Ishikawa (cell line): ENCODE results near the gene PLD1.

Experiments used
- CEBPB ChIP-seq: IDR thresholded peaks from 2 replicates; pipeline ENCODE4 v1.6.1; 2012
- CREB1 ChIP-seq: IDR thresholded peaks from 2 replicates; pipeline ENCODE4 v1.6.1; 2012; ENCODE audit warnings: low read depth
- EGR1 ChIP-seq: IDR thresholded peaks from 2 replicates; pipeline ENCODE4 v1.6.1; 2012
- EP300 ChIP-seq: IDR thresholded peaks from 2 replicates; pipeline ENCODE4 v1.6.1; 2012; ENCODE audit warnings: borderline replicate concordance
- NFIC ChIP-seq: IDR thresholded peaks from 2 replicates; pipeline ENCODE4 v1.6.1; 2012
- RAD21 ChIP-seq: IDR thresholded peaks from 2 replicates; pipeline ENCODE4 v1.6.1; 2012; ENCODE audit warnings: low read depth
- TAF1 ChIP-seq: IDR thresholded peaks from 2 replicates; pipeline ENCODE4 v1.6.1; 2012; ENCODE audit warnings: low read depth, mild to moderate bottlenecking
- ZBTB7A ChIP-seq: IDR thresholded peaks from 2 replicates; pipeline ENCODE4 v1.6.1; 2012; ENCODE audit warnings: low read depth
- TF ChIP-seq, protein P1 (sequence below): IDR thresholded peaks from 2 replicates; pipeline ENCODE4 v1.6.1; 2012
- TF ChIP-seq, protein P2 (sequence below): IDR thresholded peaks from 2 replicates; pipeline ENCODE4 v1.6.1; 2012
- TF ChIP-seq, protein P3 (sequence below): IDR thresholded peaks from 2 replicates; pipeline ENCODE4 v1.6.1; 2012; ENCODE audit warnings: low read depth, mild to moderate bottlenecking

DNA sequence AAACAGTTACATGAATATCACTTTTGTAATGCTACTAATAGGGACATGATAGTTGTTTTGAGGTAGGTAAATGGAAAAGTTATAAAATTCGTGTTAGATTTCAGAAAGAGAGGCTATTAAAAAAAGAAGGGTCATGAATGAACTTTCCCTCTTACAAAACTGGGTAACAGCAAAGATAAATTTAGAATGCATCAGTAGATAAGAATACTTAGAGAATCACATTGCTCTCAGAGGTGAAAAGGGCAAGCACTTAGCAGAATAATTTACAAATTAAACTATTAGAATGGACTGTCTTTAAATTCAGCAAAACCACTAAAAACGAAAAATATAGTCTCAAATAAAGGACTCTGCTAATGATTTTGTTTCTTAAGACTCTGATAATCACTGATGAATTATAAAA lies 167.2 kb downstream of the PLD1 start:
- TF ChIP-seq RAD21 (no peak), TAF1 (no peak), EP300 (no peak), CEBPB (no peak), NFIC (no peak), CREB1 (no peak), EGR1 (no peak), ZBTB7A (no peak)
- TF ChIP-seq, protein P1, sequence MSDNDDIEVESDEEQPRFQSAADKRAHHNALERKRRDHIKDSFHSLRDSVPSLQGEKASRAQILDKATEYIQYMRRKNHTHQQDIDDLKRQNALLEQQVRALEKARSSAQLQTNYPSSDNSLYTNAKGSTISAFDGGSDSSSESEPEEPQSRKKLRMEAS = no peak
- TF ChIP-seq, protein P2, sequence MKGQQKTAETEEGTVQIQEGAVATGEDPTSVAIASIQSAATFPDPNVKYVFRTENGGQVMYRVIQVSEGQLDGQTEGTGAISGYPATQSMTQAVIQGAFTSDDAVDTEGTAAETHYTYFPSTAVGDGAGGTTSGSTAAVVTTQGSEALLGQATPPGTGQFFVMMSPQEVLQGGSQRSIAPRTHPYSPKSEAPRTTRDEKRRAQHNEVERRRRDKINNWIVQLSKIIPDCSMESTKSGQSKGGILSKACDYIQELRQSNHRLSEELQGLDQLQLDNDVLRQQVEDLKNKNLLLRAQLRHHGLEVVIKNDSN = no peak
- TF ChIP-seq, protein P3, sequence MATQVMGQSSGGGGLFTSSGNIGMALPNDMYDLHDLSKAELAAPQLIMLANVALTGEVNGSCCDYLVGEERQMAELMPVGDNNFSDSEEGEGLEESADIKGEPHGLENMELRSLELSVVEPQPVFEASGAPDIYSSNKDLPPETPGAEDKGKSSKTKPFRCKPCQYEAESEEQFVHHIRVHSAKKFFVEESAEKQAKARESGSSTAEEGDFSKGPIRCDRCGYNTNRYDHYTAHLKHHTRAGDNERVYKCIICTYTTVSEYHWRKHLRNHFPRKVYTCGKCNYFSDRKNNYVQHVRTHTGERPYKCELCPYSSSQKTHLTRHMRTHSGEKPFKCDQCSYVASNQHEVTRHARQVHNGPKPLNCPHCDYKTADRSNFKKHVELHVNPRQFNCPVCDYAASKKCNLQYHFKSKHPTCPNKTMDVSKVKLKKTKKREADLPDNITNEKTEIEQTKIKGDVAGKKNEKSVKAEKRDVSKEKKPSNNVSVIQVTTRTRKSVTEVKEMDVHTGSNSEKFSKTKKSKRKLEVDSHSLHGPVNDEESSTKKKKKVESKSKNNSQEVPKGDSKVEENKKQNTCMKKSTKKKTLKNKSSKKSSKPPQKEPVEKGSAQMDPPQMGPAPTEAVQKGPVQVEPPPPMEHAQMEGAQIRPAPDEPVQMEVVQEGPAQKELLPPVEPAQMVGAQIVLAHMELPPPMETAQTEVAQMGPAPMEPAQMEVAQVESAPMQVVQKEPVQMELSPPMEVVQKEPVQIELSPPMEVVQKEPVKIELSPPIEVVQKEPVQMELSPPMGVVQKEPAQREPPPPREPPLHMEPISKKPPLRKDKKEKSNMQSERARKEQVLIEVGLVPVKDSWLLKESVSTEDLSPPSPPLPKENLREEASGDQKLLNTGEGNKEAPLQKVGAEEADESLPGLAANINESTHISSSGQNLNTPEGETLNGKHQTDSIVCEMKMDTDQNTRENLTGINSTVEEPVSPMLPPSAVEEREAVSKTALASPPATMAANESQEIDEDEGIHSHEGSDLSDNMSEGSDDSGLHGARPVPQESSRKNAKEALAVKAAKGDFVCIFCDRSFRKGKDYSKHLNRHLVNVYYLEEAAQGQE = no peak
